Vagina (tissue), 2 donors: ENCODE results near the gene CCDC92.
A peak's percentile ranks its signal among the peaks of the same experiment; 100 is the strongest.

Experiments used
- CTCF ChIP-seq, 3 experiments: fragments of 450-650 bp in 2 of 3; fragments of 200-600 bp in 1 of 3; sonication (generic) in 1 of 3; IDR thresholded peaks; one replicate each; pipeline ENCODE4 v1.5.1; 2017 to 2019; ENCODE audit warnings: antibody characterized with exemption in 3 of 3, mild to moderate bottlenecking in 2 of 3, moderate library complexity in 2 of 3
- POLR2A ChIP-seq, 2 donors: fragments of 450-650 bp; IDR thresholded peaks; one replicate each; pipeline ENCODE4 v1.6.1; 2017; ENCODE audit warnings: antibody characterized with exemption in 2 of 2, mild to moderate bottlenecking in 2 of 2, moderate library complexity in 2 of 2
- POLR2AphosphoS5 ChIP-seq, 2 donors: sonication (generic); formaldehyde crosslinking; IDR thresholded peaks; one replicate each; pipeline ENCODE4 v1.9.0; 2017; ENCODE audit warnings: antibody characterized with exemption in 2 of 2, mild to moderate bottlenecking in 2 of 2, low read depth in 1 of 2; ENCODE audit not compliant: insufficient read depth in 1 of 2

DNA sequence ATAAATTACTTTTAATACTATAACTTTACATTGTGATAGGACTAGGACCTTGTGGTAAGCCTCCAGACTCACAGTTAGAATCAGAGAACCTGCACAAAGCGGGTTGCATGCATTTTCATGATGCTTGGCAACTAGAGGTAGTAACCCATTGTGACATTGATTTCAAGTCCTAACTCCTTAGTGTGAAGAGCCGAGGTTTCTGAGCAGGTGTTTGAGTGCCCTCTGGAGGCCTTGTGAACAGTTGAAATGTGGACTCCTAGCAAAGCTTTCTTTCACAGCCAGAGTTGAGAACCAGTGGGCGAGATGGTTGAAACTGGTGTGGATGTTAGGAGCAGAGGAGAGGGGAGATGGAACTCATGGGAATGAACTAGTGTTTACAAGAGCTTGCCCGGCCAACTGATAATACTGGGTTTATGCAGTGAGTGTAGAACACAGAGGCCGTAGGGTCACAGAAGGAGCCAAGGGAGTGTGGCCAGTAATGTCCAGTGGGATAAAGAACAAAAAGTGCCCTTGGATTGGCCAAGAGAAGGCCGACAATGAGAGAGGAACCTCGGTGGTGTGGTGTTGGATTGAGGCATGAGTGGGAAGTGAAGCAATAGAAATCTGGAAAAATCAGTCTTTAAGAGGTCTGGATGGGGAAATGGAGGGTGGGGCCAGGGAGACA is 11.3 kb upstream of the CCDC92 start:
- TF ChIP-seq CTCF (IDR thresholded peaks at IDR 0.05) (peak in 2 of 3 experiments; percentile 28 to 47), POLR2A (IDR thresholded peaks at IDR 0.05) (no peak), POLR2AphosphoS5 (IDR thresholded peaks at IDR 0.05; ENCODE audit: insufficient read depth in 1 of 2, low read depth in 1 of 2) (no peak)
